Ishikawa (cell line): ENCODE results near the gene OR9Q1.

ENCODE experiments used
- CEBPB ChIP-seq: IDR thresholded peaks from 2 replicates; pipeline ENCODE4 v1.6.1; 2012
- CREB1 ChIP-seq: IDR thresholded peaks from 2 replicates; pipeline ENCODE4 v1.6.1; 2012; ENCODE audit warnings: low read depth
- EGR1 ChIP-seq: IDR thresholded peaks from 2 replicates; pipeline ENCODE4 v1.6.1; 2012
- EP300 ChIP-seq: IDR thresholded peaks from 2 replicates; pipeline ENCODE4 v1.6.1; 2012; ENCODE audit warnings: borderline replicate concordance
- FOXM1 ChIP-seq: IDR thresholded peaks from 2 replicates; pipeline ENCODE4 v1.6.1; 2012; ENCODE audit warnings: low read depth, borderline replicate concordance
- NFIC ChIP-seq: IDR thresholded peaks from 2 replicates; pipeline ENCODE4 v1.6.1; 2012
- RAD21 ChIP-seq: IDR thresholded peaks from 2 replicates; pipeline ENCODE4 v1.6.1; 2012; ENCODE audit warnings: low read depth
- TAF1 ChIP-seq: IDR thresholded peaks from 2 replicates; pipeline ENCODE4 v1.6.1; 2012; ENCODE audit warnings: low read depth, mild to moderate bottlenecking
- TCF12 ChIP-seq: IDR thresholded peaks from 2 replicates; pipeline ENCODE4 v1.6.1; 2012; ENCODE audit warnings: low read depth
- TEAD4 ChIP-seq: IDR thresholded peaks from 2 replicates; pipeline ENCODE4 v1.6.1; 2012
- YY1 ChIP-seq: IDR thresholded peaks from 2 replicates; pipeline ENCODE4 v1.6.1; 2012; ENCODE audit warnings: low read depth
- ZBTB7A ChIP-seq: IDR thresholded peaks from 2 replicates; pipeline ENCODE4 v1.6.1; 2012; ENCODE audit warnings: low read depth
- TF ChIP-seq, protein P1 (sequence below): IDR thresholded peaks from 2 replicates; pipeline ENCODE4 v1.6.1; 2012; ENCODE audit warnings: low read depth, mild to moderate bottlenecking
- TF ChIP-seq, protein P2 (sequence below): IDR thresholded peaks from 2 replicates; pipeline ENCODE4 v1.6.1; 2012
- TF ChIP-seq, protein P3 (sequence below): IDR thresholded peaks from 2 replicates; pipeline ENCODE4 v1.6.1; 2012

OR9Q1 gene

DNA sequence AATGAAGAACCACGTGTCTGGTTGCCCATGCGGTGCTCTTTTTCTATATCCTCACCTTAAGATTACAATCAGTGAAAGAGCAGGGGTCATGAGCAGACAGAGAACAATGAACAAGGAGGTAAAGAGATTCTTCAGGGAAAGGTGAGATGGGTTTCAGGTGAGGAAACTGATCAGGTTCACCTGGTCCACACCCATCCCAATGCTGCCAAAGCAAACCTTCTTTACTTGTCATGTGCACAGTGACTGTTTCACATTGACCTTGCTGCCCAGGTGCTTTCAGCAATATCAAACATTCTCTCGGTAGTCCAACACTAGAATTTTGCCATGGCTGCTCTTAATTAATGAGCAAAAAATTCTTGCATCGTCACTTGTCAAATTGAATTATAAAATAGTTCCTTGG lies 140.7 kb downstream of the OR9Q1 start:
- TF ChIP-seq NFIC (no peak), EP300 (no peak), YY1 (no peak), FOXM1 (no peak), TCF12 (no peak), RAD21 (no peak), TEAD4 (no peak), ZBTB7A (no peak)
- TF ChIP-seq, protein P1, sequence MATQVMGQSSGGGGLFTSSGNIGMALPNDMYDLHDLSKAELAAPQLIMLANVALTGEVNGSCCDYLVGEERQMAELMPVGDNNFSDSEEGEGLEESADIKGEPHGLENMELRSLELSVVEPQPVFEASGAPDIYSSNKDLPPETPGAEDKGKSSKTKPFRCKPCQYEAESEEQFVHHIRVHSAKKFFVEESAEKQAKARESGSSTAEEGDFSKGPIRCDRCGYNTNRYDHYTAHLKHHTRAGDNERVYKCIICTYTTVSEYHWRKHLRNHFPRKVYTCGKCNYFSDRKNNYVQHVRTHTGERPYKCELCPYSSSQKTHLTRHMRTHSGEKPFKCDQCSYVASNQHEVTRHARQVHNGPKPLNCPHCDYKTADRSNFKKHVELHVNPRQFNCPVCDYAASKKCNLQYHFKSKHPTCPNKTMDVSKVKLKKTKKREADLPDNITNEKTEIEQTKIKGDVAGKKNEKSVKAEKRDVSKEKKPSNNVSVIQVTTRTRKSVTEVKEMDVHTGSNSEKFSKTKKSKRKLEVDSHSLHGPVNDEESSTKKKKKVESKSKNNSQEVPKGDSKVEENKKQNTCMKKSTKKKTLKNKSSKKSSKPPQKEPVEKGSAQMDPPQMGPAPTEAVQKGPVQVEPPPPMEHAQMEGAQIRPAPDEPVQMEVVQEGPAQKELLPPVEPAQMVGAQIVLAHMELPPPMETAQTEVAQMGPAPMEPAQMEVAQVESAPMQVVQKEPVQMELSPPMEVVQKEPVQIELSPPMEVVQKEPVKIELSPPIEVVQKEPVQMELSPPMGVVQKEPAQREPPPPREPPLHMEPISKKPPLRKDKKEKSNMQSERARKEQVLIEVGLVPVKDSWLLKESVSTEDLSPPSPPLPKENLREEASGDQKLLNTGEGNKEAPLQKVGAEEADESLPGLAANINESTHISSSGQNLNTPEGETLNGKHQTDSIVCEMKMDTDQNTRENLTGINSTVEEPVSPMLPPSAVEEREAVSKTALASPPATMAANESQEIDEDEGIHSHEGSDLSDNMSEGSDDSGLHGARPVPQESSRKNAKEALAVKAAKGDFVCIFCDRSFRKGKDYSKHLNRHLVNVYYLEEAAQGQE: no peak
- TF ChIP-seq, protein P2, sequence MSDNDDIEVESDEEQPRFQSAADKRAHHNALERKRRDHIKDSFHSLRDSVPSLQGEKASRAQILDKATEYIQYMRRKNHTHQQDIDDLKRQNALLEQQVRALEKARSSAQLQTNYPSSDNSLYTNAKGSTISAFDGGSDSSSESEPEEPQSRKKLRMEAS: no peak

DNA sequence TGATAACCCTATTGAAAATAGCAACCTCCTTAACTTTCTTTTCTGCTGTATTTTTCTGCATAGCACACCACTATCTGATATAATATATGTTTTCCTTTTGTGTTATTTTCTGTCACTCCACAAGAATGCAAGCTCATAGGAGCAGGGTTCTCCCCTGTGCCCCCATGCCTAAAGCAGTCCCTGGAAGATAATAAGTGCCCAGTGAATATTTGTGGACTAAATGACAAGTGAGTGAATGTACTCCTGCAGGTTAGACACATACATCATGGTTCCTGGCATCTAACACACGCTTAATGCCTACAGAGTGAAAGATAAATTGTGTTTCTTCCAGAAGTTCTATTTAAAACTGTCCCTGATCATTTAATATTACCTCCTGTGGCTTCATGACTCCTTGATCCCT lies 141.3 kb downstream of the OR9Q1 start:
- TF ChIP-seq, protein P2: no peak
- TF ChIP-seq, protein P1: no peak
- no peak for TF ChIP-seq CREB1

DNA sequence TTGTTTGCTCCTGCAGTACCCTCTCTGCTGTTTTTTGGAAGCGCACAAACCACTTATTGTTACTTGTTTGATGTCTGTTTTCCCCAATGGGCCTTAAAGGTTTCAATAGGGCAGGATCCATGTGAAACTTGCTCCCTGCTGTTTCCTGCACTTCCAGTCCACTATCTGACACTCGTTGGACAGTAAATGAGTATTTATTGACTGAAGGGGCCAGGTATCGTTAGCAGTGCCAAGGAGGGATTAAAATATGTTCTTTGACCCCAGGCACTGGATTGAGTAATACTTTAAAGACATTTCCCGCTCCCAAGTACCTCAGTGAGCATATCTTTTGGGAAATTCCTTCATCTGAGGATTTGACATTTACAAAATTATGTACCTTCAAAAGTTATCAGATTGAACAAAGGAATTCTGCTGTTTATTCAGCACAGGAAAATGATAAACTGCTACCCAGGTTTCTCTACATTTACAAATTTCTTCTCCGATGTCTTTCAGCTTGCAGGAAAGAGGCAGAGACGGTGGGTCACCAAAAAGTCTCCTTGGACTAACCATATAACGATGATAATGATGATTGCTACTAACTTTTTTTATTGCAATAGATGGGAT lies 141.9 kb downstream of the OR9Q1 start:
- TF ChIP-seq RAD21: no peak
- no peak for TF ChIP-seq EP300
- TF ChIP-seq, protein P3, sequence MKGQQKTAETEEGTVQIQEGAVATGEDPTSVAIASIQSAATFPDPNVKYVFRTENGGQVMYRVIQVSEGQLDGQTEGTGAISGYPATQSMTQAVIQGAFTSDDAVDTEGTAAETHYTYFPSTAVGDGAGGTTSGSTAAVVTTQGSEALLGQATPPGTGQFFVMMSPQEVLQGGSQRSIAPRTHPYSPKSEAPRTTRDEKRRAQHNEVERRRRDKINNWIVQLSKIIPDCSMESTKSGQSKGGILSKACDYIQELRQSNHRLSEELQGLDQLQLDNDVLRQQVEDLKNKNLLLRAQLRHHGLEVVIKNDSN: no peak
- no peak for TF ChIP-seq EGR1
- TF ChIP-seq, protein P2: no peak
- TF ChIP-seq YY1: no peak
- no peak for TF ChIP-seq TAF1
- no peak for TF ChIP-seq FOXM1
- no peak for TF ChIP-seq NFIC
- no peak for TF ChIP-seq TEAD4

DNA sequence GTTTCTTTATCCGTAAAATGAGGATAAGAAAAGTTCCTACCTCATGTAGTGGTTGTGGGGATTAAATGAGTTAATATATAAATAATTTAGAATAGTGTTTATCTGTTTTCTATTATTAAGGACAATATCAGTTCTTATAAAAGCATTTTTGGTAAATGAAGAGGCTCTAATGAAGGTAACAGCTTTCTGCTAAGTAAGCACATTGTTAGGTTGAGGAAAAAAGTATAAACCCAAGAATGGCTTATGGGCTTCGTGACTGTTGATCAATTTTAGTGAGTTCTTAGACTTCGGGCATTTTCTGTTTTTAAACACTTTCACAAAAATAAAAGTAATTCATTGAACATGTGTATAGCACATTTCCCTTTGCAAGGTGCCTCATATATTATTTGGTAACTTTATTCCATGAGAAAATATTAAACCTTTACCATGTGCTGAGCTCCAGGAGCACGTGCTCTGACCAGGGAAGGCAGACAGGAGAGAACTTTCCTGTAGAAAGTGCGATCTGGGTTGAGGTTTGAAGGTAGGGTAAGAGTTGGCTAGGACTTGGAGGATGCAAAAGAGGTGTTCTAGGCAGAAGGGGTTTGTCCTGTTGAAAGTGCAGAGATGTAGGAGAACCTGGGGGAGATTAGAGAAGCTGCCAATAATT lies 153.9 kb downstream of the OR9Q1 start:
- TF ChIP-seq, protein P1: no peak
- no peak for TF ChIP-seq RAD21

DNA sequence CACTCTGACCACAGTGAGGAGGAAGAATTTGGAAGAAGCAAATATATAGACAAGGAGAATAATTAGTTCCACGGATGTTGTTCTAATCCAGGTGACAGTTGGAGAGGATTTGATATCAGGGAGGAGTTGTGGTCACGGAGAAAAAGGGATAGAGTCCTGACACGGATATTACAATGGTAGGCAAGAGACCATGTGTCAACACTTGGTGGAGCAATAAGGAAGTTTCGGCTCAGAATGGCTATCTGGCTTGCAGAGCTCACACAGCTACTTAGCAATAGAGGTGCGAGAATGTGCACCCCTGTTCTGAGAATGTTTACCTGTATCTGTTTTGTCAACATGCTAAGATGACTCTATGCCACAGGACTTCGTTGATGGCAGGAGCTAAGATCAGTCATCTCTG lies 154.8 kb downstream of the OR9Q1 start:
- TF ChIP-seq FOXM1: no peak
- no peak for TF ChIP-seq TAF1
- TF ChIP-seq CEBPB: no peak
- no peak for TF ChIP-seq ZBTB7A
- no peak for TF ChIP-seq NFIC
- TF ChIP-seq TEAD4: no peak
- no peak for TF ChIP-seq YY1
- TF ChIP-seq TCF12: no peak
- TF ChIP-seq, protein P3: no peak
